Measurements from ENCODE around the gene SSPN.

The SSPN gene

GRCh38 chr12:26287671-26288381 is 92.5 kb downstream of the SSPN start:
- DNase-seq, result no peak

GRCh38 chr12:26290565-26290964 is 95.2 kb downstream of the SSPN start:
- DNase-seq, result no peak

- DNase-seq, result no peak
Observed at GRCh38 chr12:26292596-26292995, 97.2 kb downstream of the SSPN start.

- DNase-seq, result no peak
Observed at GRCh38 chr12:26293612-26294011, 98.2 kb downstream of the SSPN start.

GRCh38 chr12:26295001-26295400 is 99.6 kb downstream of the SSPN start:
- no peak for DNase-seq

- DNase-seq, result no peak
Observed at GRCh38 chr12:26297396-26298070, 102.2 kb downstream of the SSPN start.

- no peak for DNase-seq
Observed at GRCh38 chr12:26298785-26299621, 103.6 kb downstream of the SSPN start.

GRCh38 chr12:26299751-26300150 is 104.4 kb downstream of the SSPN start:
- DNase-seq, result no peak

Data from NCI-H748 treated with DMSO at 0.1 percent for 48 hours (cell line).